GM18867 (cell line): ENCODE measurements around the gene DDHD1.
"Not testable (repeated sequence)": the region's sequence is repeated elsewhere in the genome, so short reads cannot be mapped to it uniquely, and the experiment has no call there.

Source experiments
- ATAC-seq: cut with Tn5 transposase; IDR thresholded peaks from one replicate; pipeline ENCODE4 v1.9.1; 2021; ENCODE audit warnings: mild to moderate bottlenecking, moderate library complexity; ENCODE audit not compliant: unreplicated experiment

DDHD1 gene

GRCh38 chr14:53152184-53152886 lies 788 bp downstream of the DDHD1 start:
- ATAC-seq, result peak; percentile 21

- no peak for ATAC-seq
Observed at GRCh38 chr14:53151523-53152183, 1.5 kb downstream of the DDHD1 start.

- ATAC-seq, result no peak
Observed at GRCh38 chr14:53149668-53150316, 3.3 kb downstream of the DDHD1 start.

- ATAC-seq, result peak; percentile 27
Observed at GRCh38 chr14:53148671-53149070, 4.5 kb downstream of the DDHD1 start.

GRCh38 chr14:53147893-53148292 lies 5.2 kb downstream of the DDHD1 start:
- no peak for ATAC-seq

GRCh38 chr14:53147208-53147607 lies 5.9 kb downstream of the DDHD1 start:
- peak; percentile 35 for ATAC-seq

- no peak for ATAC-seq
Observed at GRCh38 chr14:53146739-53147138, 6.4 kb downstream of the DDHD1 start.

- ATAC-seq, result peak; percentile 73
Observed at GRCh38 chr14:53144244-53144643, 8.9 kb downstream of the DDHD1 start.

- no peak for ATAC-seq
Observed at GRCh38 chr14:53140585-53140984, 12.5 kb downstream of the DDHD1 start.

- ATAC-seq, result no peak
Observed at GRCh38 chr14:53137568-53138203, 15.4 kb downstream of the DDHD1 start.

GRCh38 chr14:53130491-53130890 lies 22.6 kb downstream of the DDHD1 start:
- not testable (repeated sequence) for ATAC-seq

GRCh38 chr14:53128303-53129028 lies 24.7 kb downstream of the DDHD1 start:
- no peak for ATAC-seq

- no peak for ATAC-seq
Observed at GRCh38 chr14:53127832-53128231, 25.3 kb downstream of the DDHD1 start.

- ATAC-seq, result no peak
Observed at GRCh38 chr14:53127151-53127550, 26.0 kb downstream of the DDHD1 start.

- no peak for ATAC-seq
Observed at GRCh38 chr14:53126731-53127130, 26.4 kb downstream of the DDHD1 start.

- ATAC-seq, result no peak
Observed at GRCh38 chr14:53124786-53125185, 28.3 kb downstream of the DDHD1 start.

- not testable (repeated sequence) for ATAC-seq
Observed at GRCh38 chr14:53121419-53121818, 31.7 kb downstream of the DDHD1 start.

- ATAC-seq, result not testable (repeated sequence)
Observed at GRCh38 chr14:53117479-53117878, 35.6 kb downstream of the DDHD1 start.

GRCh38 chr14:53113989-53114388 lies 39.1 kb downstream of the DDHD1 start:
- ATAC-seq, result no peak

GRCh38 chr14:53110096-53110495 lies 43.0 kb downstream of the DDHD1 start:
- no peak for ATAC-seq
